Common myeloid progenitor, CD34-positive (primary cell): ENCODE results near the gene WNK2.

Experiments used
- CTCF ChIA-PET: fragments of 350-600 bp; sonication (Branson Sonifier 250); formaldehyde crosslinking; loops from one replicate; lab custom pipeline; 2021; ENCODE audit warnings: antibody characterized with exemption; lab: Charles Lee
- POLR2A ChIA-PET: fragments of 350-600 bp; sonication (Branson Sonifier 250); formaldehyde crosslinking; loops from one replicate; lab custom pipeline; 2021; ENCODE audit warnings: antibody characterized with exemption; lab: Charles Lee
- DNase-seq, 3 donors: peaks; one replicate each; pipeline versions ENCODE4 v3.0.0 to v3.0.0-alpha.2; 2013
- H3K27ac ChIP-seq, 2 experiments: 1 replicate in 1 of 2; 2 replicates in 1 of 2; pipeline ENCODE4 v1.7.0; 2013; ENCODE audit warnings: inconsistent platforms in 2 of 2, low read length in 2 of 2, mild to moderate bottlenecking in 2 of 2, low read depth in 1 of 2, moderate library complexity in 1 of 2; ENCODE audit not compliant: severe bottlenecking in 2 of 2, insufficient read depth in 1 of 2, poor library complexity in 1 of 2
- H3K27me3 ChIP-seq, 5 experiments: replicated peaks in 2 of 5; 1 replicate in 3 of 5; 2 replicates in 2 of 5; pipeline versions ENCODE4 v1.6.1 to v1.7.0; 2013; ENCODE audit warnings: low read length in 4 of 5, mild to moderate bottlenecking in 2 of 5, moderate library complexity in 2 of 5, inconsistent platforms in 1 of 5; ENCODE audit not compliant: insufficient read depth in 5 of 5, control insufficient read depth in 4 of 5
- H3K36me3 ChIP-seq, 4 experiments: 1 replicate in 2 of 4; 2 replicates in 2 of 4; pipeline versions ENCODE4 v1.6.1 to v1.7.0; 2013; ENCODE audit warnings: low read length in 3 of 4, control low read depth in 1 of 4, mild to moderate bottlenecking in 1 of 4; ENCODE audit not compliant: control insufficient read depth in 4 of 4, insufficient read depth in 4 of 4
- H3K4me1 ChIP-seq, 4 experiments: 1 replicate in 3 of 4; 2 replicates in 1 of 4; pipeline versions ENCODE4 v1.6.1 to v1.7.1; 2013; ENCODE audit warnings: low read length in 3 of 4, mild to moderate bottlenecking in 3 of 4, control low read depth in 1 of 4, inconsistent platforms in 1 of 4, moderate library complexity in 1 of 4; ENCODE audit not compliant: control insufficient read depth in 4 of 4, insufficient read depth in 4 of 4; ENCODE audit errors: control extremely low read depth in 1 of 4
- H3K4me3 ChIP-seq, 7 experiments: 1 replicate in 4 of 7; 2 replicates in 3 of 7; pipeline versions ENCODE4 v1.5.1 to v1.7.0; 2013; ENCODE audit warnings: mild to moderate bottlenecking in 7 of 7, low read length in 6 of 7, moderate library complexity in 6 of 7, inconsistent platforms in 2 of 7, low read depth in 2 of 7, control low read depth in 1 of 7; ENCODE audit not compliant: insufficient read depth in 4 of 7, control insufficient read depth in 1 of 7; ENCODE audit errors: extremely low read depth in 1 of 7
- H3K9me3 ChIP-seq, 5 experiments: 1 replicate in 4 of 5; 2 replicates in 1 of 5; pipeline versions ENCODE4 v1.6.1 to v1.7.1; 2013; ENCODE audit warnings: low read length in 4 of 5, mild to moderate bottlenecking in 2 of 5, inconsistent platforms in 1 of 5, low read depth in 1 of 5, moderate library complexity in 1 of 5; ENCODE audit not compliant: control insufficient read depth in 4 of 5, insufficient read depth in 2 of 5; ENCODE audit errors: control extremely low read depth in 1 of 5
- WGBS: methylation state at CpG from one replicate; pipeline ENCODE4 v1.1.5; 2013; ENCODE audit not compliant: insufficient coverage; 5-methylcytosine and 5-hydroxymethylcytosine counted together

Gene WNK2

GRCh38 chr9:93290495-93291434, 106.8 kb downstream of the WNK2 start:
- CTCF ChIA-PET = interaction anchor here (1.3 kb wide), 1 partner anchor 12 kb away, joined by 9 read pairs; no protein-coding TSS in a partner anchor
- WGBS = 95% methylated on average over 12 of the region's 21 CpGs

GRCh38 chr9:93291536-93292287, 107.8 kb downstream of the WNK2 start:
- Histone ChIP-seq H3K27ac (no peak overlapping the region), H3K36me3 (no peaks in the 10 kb centered on the region), H3K4me3 (no peak overlapping the region), H3K27me3 (peaks cover 0 to 11% (median 4%) of the 10 kb centered on the region in 5 experiments), H3K4me1 (no peaks in the 10 kb centered on the region), H3K9me3 (no peaks in the 10 kb centered on the region)
- no peak for DNase-seq
- 85% methylated on average over 19 of the region's 19 CpGs for WGBS
- POLR2A ChIA-PET = no interaction called here
- CTCF ChIA-PET = interaction anchor here (1.9 kb wide), 1 partner anchor 14 kb away, joined by 4 read pairs; no protein-coding TSS in a partner anchor

More at GRCh38 chr9:93290495-93291434, 106.8 kb downstream of the WNK2 start:
- H3K4me3 ChIP-seq = no peak overlapping the region
- H3K9me3 ChIP-seq = no peaks in the 10 kb centered on the region
- no peaks in the 10 kb centered on the region for H3K4me1 ChIP-seq
- H3K27me3 ChIP-seq = peaks cover 0 to 11% (median 4%) of the 10 kb centered on the region in 5 experiments
- POLR2A ChIA-PET = no interaction called here
- no peak for DNase-seq
- H3K27ac ChIP-seq = no peak overlapping the region
- no peaks in the 10 kb centered on the region for H3K36me3 ChIP-seq

GRCh38 chr9:93292288-93292615, 108.3 kb downstream of the WNK2 start:
- H3K4me1 ChIP-seq = no peaks in the 10 kb centered on the region
- H3K27me3 ChIP-seq = peaks cover 0 to 16% (median 4%) of the 10 kb centered on the region in 5 experiments
- ChIA-PET CTCF (interaction anchor here (1.3 to 1.9 kb wide), 2 partner anchors 13 to 23 kb away, joined by 3 to 4 read pairs; no protein-coding TSS in a partner anchor), POLR2A (no interaction called here)
- DNase-seq = no peak
- no peak overlapping the region for H3K4me3 ChIP-seq
- H3K36me3 ChIP-seq = no peaks in the 10 kb centered on the region
- WGBS = 89% methylated on average over 10 of the region's 10 CpGs
- no peak overlapping the region for H3K27ac ChIP-seq
- H3K9me3 ChIP-seq = no peaks in the 10 kb centered on the region

- Histone ChIP-seq H3K4me1 (no peaks in the 10 kb centered on the region), H3K4me3 (no peak overlapping the region), H3K9me3 (no peaks in the 10 kb centered on the region), H3K36me3 (no peaks in the 10 kb centered on the region), H3K27ac (no peak overlapping the region), H3K27me3 (peaks cover 0 to 18% (median 4%) of the 10 kb centered on the region in 5 experiments)
- ChIA-PET CTCF (interaction anchor here (1.3 to 1.9 kb wide), 2 partner anchors 13 to 23 kb away, joined by 3 to 4 read pairs; no protein-coding TSS in a partner anchor), POLR2A (no interaction called here)
- no peak for DNase-seq
- WGBS = 93% methylated on average over 36 of the region's 43 CpGs
Observed at GRCh38 chr9:93292664-93293328, 108.9 kb downstream of the WNK2 start.

GRCh38 chr9:93294011-93294410, 110.1 kb downstream of the WNK2 start:
- CTCF ChIA-PET = no interaction called here
- no peak for DNase-seq
- POLR2A ChIA-PET = no interaction called here
- no peaks in the 10 kb centered on the region for H3K4me1 ChIP-seq
- H3K27me3 ChIP-seq = peaks cover 0 to 18% (median 6%) of the 10 kb centered on the region in 5 experiments
- no peaks in the 10 kb centered on the region for H3K36me3 ChIP-seq
- H3K4me3 ChIP-seq = no peak overlapping the region
- no peaks in the 10 kb centered on the region for H3K9me3 ChIP-seq
- WGBS = 94% methylated on average over 7 of the region's 9 CpGs
- H3K27ac ChIP-seq = no peak overlapping the region

- WGBS = 93% methylated on average over 9 of the region's 12 CpGs
- Histone ChIP-seq H3K4me3 (no peak overlapping the region), H3K4me1 (no peaks in the 10 kb centered on the region), H3K27ac (no peak overlapping the region), H3K9me3 (no peaks in the 10 kb centered on the region), H3K36me3 (no peaks in the 10 kb centered on the region), H3K27me3 (peaks cover 0 to 18% (median 6%) of the 10 kb centered on the region in 5 experiments)
- ChIA-PET POLR2A (no interaction called here), CTCF (interaction anchor here (1.2 kb wide), 1 partner anchor 28 kb away, joined by 3 read pairs; no protein-coding TSS in a partner anchor)
- DNase-seq = no peak
Observed at GRCh38 chr9:93295031-93295430, 111.1 kb downstream of the WNK2 start.
